DOHH2 (cell line): ENCODE results near the gene OR5H2.

ENCODE experiments used
- EZH2phosphoT487 ChIP-seq: fragments of 200-600 bp; sonication (generic); IDR thresholded peaks from 2 replicates; pipeline ENCODE4 v1.6.1; 2017; ENCODE audit warnings: borderline replicate concordance, mild to moderate bottlenecking, antibody characterized with exemption, low read length, moderate library complexity, mixed read lengths
- TF ChIP-seq, protein P1 (sequence below): fragments of 200-600 bp; sonication (generic); IDR thresholded peaks from one replicate; pipeline ENCODE4 v1.5.1; 2014; ENCODE audit warnings: antibody characterized with exemption, mild to moderate bottlenecking, low read depth, low read length; ENCODE audit not compliant: poor library complexity, severe bottlenecking

GRCh38 chr3:98263944-98264343, 18.4 kb upstream of the OR5H2 start, which contains the start of gene OR5H6:
- TF ChIP-seq, protein P1, sequence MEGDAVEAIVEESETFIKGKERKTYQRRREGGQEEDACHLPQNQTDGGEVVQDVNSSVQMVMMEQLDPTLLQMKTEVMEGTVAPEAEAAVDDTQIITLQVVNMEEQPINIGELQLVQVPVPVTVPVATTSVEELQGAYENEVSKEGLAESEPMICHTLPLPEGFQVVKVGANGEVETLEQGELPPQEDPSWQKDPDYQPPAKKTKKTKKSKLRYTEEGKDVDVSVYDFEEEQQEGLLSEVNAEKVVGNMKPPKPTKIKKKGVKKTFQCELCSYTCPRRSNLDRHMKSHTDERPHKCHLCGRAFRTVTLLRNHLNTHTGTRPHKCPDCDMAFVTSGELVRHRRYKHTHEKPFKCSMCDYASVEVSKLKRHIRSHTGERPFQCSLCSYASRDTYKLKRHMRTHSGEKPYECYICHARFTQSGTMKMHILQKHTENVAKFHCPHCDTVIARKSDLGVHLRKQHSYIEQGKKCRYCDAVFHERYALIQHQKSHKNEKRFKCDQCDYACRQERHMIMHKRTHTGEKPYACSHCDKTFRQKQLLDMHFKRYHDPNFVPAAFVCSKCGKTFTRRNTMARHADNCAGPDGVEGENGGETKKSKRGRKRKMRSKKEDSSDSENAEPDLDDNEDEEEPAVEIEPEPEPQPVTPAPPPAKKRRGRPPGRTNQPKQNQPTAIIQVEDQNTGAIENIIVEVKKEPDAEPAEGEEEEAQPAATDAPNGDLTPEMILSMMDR: no peak
- no peak for TF ChIP-seq EZH2phosphoT487
